Smooth muscle cell (in vitro differentiated cells): Measurements from ENCODE around the gene NINJ1. TPM values are rescaled to one million over a fixed set of nuclear protein-coding genes. Genes with fewer than 3 reads are reported as not detected.

Experiments
- DNase-seq: peaks from one replicate; lab custom pipeline; 2025; ENCODE audit not compliant: unreplicated experiment; lab: John Stamatoyannopoulos, UW
- H2AFZ ChIP-seq: fragments of 200-600 bp; sonication (generic); 2 replicates; pipeline ENCODE4 v1.6.0; 2016; ENCODE audit warnings: antibody characterized with exemption, low read depth, mild to moderate bottlenecking
- H3F3A ChIP-seq: fragments of 200-600 bp; sonication (generic); 2 replicates; pipeline ENCODE4 v1.6.0; 2017; ENCODE audit warnings: antibody characterized with exemption, low read depth
- H3K27ac ChIP-seq: fragments of 200-600 bp; sonication (generic); 2 replicates; pipeline ENCODE4 v1.5.1; 2016; ENCODE audit warnings: low read depth, mild to moderate bottlenecking
- H3K27me3 ChIP-seq: fragments of 200-600 bp; sonication (generic); 2 replicates; pipeline ENCODE4 v1.6.1; 2016; ENCODE audit warnings: low read depth, mild to moderate bottlenecking
- H3K36me3 ChIP-seq: fragments of 200-600 bp; sonication (generic); 2 replicates; pipeline ENCODE4 v1.5.1; 2016; ENCODE audit warnings: low read depth
- H3K4me1 ChIP-seq: fragments of 200-600 bp; sonication (generic); 2 replicates; pipeline ENCODE4 v1.5.1; 2016; ENCODE audit warnings: low read depth
- H3K4me2 ChIP-seq: fragments of 200-600 bp; sonication (generic); 2 replicates; pipeline ENCODE4 v1.6.0; 2016; ENCODE audit warnings: mild to moderate bottlenecking
- H3K4me3 ChIP-seq: fragments of 200-600 bp; sonication (generic); 2 replicates; pipeline ENCODE4 v1.5.1; 2016; ENCODE audit warnings: mild to moderate bottlenecking
- H3K79me2 ChIP-seq: fragments of 200-600 bp; sonication (generic); 2 replicates; pipeline ENCODE4 v1.6.0; 2016; ENCODE audit warnings: low read depth, mild to moderate bottlenecking
- H3K9ac ChIP-seq: fragments of 200-600 bp; sonication (generic); 2 replicates; pipeline ENCODE4 v1.6.0; 2016; ENCODE audit warnings: low read depth
- H3K9me3 ChIP-seq: fragments of 200-600 bp; sonication (generic); replicated peaks from 2 replicates; pipeline ENCODE4 v1.5.1; 2016; ENCODE audit warnings: low read depth
- H4K20me1 ChIP-seq: fragments of 200-600 bp; sonication (generic); 2 replicates; pipeline ENCODE4 v1.6.0; 2016; ENCODE audit warnings: low read depth
- WGBS: methylation state at CpG from one replicate; pipeline ENCODE4 v1.1.7; 2016; ENCODE audit warnings: low lambda C conversion rate; 5-methylcytosine and 5-hydroxymethylcytosine counted together
- polyA plus RNA-seq: library from polyadenylated mRNA; unstranded; fragments of >200 nt; fragmentation: Nextera tagmentation; extraction: Ambion mirVana; gene quantifications from 2 replicates; pipeline ENCODE4 v1.2.1, GENCODE V29; 2016
- total RNA-seq: library from RNA; depleted of rRNA; stranded (reverse); fragments of >200 nt; gene quantifications from 2 replicates; pipeline ENCODE4 v1.2.3, GENCODE V29; 2014
- TF ChIP-seq, protein P1 (sequence below): fragments of 200-600 bp; sonication (generic); IDR thresholded peaks from 2 replicates; pipeline ENCODE4 v1.5.1; 2017; ENCODE audit warnings: borderline replicate concordance, mild to moderate bottlenecking, antibody characterized with exemption; ENCODE audit not compliant: insufficient read depth, poor library complexity, severe bottlenecking

Gene NINJ1
- total and polyA plus RNA-seq, 2 experiments from 2014 or later = 34.3 to 53.7 TPM

DNA sequence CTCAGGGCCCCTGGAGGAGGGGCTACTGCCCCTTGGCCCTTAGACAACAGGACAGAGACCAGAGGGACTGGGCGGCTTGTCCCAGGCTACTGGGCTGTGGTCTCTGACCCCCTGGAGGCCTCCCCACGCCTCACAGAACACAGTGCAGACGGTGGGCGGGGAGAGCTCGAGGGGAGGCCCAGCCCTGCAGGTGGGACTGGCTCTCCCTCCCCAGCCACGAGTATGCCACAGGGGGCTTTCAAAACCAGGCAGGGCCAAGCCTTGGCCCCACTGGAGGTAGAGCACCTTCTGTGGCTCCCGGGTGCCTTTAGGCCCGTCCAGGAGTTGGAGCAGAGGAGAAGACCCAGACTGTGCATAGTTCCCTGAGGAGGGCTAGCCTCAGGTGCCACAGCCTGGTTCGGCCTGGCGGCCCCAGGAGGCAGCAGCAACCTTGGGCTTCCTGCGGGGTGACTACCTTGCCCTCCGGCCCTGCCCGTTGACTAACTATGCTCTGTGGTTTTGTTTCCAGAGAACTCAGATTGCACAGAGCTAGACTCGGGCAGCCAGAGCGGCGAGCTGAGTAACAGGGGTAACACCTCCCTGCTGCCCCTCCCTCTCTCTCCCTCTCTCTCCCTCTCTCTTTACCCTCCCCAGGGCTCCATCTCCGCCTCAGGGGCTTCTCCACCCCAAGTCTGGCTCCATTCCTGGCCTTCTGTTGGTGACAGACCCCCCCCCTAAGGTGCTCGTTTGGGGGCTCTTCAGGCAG, 22.5 kb downstream of the NINJ1 start:
- WGBS = 89% methylated on average over 18 of the region's 18 CpGs
- Histone ChIP-seq H3K9ac (no peak overlapping the region), H3K36me3 (no peaks in the 10 kb centered on the region), H3F3A (no peaks in the 10 kb centered on the region), H3K4me1 (no peaks in the 10 kb centered on the region), H2AFZ (no peak overlapping the region), H3K27me3 (no peaks in the 10 kb centered on the region), H4K20me1 (peaks cover 52% of the 10 kb centered on the region), H3K4me2 (no peak overlapping the region), H3K9me3 (no peaks in the 10 kb centered on the region), H3K79me2 (peaks cover 7% of the 10 kb centered on the region), H3K27ac (no peak overlapping the region), H3K4me3 (no peak overlapping the region)
- TF ChIP-seq, protein P1, sequence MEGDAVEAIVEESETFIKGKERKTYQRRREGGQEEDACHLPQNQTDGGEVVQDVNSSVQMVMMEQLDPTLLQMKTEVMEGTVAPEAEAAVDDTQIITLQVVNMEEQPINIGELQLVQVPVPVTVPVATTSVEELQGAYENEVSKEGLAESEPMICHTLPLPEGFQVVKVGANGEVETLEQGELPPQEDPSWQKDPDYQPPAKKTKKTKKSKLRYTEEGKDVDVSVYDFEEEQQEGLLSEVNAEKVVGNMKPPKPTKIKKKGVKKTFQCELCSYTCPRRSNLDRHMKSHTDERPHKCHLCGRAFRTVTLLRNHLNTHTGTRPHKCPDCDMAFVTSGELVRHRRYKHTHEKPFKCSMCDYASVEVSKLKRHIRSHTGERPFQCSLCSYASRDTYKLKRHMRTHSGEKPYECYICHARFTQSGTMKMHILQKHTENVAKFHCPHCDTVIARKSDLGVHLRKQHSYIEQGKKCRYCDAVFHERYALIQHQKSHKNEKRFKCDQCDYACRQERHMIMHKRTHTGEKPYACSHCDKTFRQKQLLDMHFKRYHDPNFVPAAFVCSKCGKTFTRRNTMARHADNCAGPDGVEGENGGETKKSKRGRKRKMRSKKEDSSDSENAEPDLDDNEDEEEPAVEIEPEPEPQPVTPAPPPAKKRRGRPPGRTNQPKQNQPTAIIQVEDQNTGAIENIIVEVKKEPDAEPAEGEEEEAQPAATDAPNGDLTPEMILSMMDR = no peak
- no peak for DNase-seq

DNA sequence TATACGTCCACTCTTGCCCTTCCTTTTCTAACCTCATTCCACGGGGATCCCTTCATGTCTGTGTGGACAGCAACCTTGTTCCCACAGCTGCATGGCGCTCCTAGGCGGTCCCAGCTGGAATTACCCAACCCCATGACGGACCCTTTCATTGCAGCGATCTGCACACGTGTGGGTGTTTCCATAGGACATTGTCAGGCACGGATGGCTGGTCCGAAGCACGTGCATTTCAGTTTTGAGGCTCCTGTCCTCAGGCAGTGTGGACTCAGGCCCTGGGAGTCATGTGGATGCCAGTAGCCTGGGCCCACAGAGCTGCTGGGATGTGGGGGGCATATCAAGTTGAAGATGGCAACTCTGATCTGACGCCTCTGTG, 23.1 kb downstream of the NINJ1 start:
- Histone ChIP-seq H4K20me1 (peaks cover 58% of the 10 kb centered on the region), H3F3A (no peaks in the 10 kb centered on the region), H3K4me2 (no peak overlapping the region), H2AFZ (no peak overlapping the region), H3K27me3 (no peaks in the 10 kb centered on the region), H3K4me1 (no peaks in the 10 kb centered on the region), H3K36me3 (no peaks in the 10 kb centered on the region), H3K9ac (no peak overlapping the region), H3K79me2 (peaks cover 12% of the 10 kb centered on the region), H3K27ac (no peak overlapping the region), H3K9me3 (no peaks in the 10 kb centered on the region), H3K4me3 (no peak overlapping the region)
- TF ChIP-seq, protein P1 = no peak
- no peak for DNase-seq
- WGBS = 94% methylated on average over 11 of the region's 11 CpGs

DNA sequence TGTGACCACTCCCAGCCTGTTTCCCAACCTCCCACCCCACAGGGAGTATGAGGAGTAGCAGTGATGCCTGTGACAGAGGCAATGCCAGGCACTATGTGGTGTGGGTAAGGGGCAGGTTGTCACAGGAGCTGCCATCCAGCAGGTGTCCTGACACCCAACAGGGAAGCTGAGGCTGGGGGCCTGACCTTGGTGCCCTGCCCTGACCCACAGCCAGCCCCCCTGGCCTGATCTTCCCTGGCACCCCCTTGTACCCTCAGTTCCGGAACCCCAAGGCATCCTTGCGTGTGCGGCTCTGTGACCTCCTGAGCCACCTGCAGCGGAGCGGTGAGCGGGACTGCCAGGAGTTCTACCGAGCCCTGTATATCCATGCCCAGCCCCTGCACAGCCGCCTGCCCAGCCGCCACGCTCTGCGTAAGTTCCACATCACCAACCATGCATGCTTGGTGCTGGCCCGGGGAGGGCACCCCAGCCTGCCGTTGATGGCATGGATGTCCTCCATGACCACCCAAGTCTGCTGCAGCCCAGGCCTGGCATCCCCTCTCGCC, 23.7 kb downstream of the NINJ1 start:
- DNase-seq = no peak
- H3K79me2 ChIP-seq = peaks cover 18% of the 10 kb centered on the region
- no peaks in the 10 kb centered on the region for H3K36me3 ChIP-seq
- 97% methylated on average over 14 of the region's 14 CpGs for WGBS
- H4K20me1 ChIP-seq = peaks cover 64% of the 10 kb centered on the region
- no peak overlapping the region for H3K9ac ChIP-seq
- TF ChIP-seq, protein P1 = no peak
- H3K4me3 ChIP-seq = no peak overlapping the region
- no peak overlapping the region for H3K27ac ChIP-seq
- H3K9me3 ChIP-seq = no peaks in the 10 kb centered on the region
- no peak overlapping the region for H3K4me2 ChIP-seq
- no peaks in the 10 kb centered on the region for H3F3A ChIP-seq
- H2AFZ ChIP-seq = no peak overlapping the region
- H3K27me3 ChIP-seq = no peaks in the 10 kb centered on the region
- no peaks in the 10 kb centered on the region for H3K4me1 ChIP-seq
